Hepatocyte (in vitro differentiated cells): Measurements from ENCODE around the gene ZNF879. TPM values are rescaled to one million over a fixed set of nuclear protein-coding genes. Genes with fewer than 3 reads are reported as not detected.

ENCODE experiments used
- DNase-seq: peaks from one replicate; pipeline ENCODE4 v3.0.0-alpha.2; 2016; ENCODE audit warnings: low spot score
- H2AFZ ChIP-seq: fragments of 200-600 bp; sonication (generic); 2 replicates; pipeline ENCODE4 v1.6.0; 2016; ENCODE audit warnings: antibody characterized with exemption, mild to moderate bottlenecking
- H3K27ac ChIP-seq: fragments of 200-600 bp; sonication (generic); 2 replicates; pipeline ENCODE4 v1.5.1; 2016; ENCODE audit warnings: mild to moderate bottlenecking
- H3K27me3 ChIP-seq: fragments of 200-600 bp; sonication (generic); 2 replicates; pipeline ENCODE4 v1.6.1; 2016
- H3K36me3 ChIP-seq: fragments of 200-600 bp; sonication (generic); replicated peaks from 2 replicates; pipeline ENCODE4 v1.5.1; 2016; ENCODE audit warnings: low read depth; ENCODE audit not compliant: insufficient read depth
- H3K4me1 ChIP-seq: fragments of 200-600 bp; sonication (generic); 2 replicates; pipeline ENCODE4 v1.5.1; 2016; ENCODE audit warnings: mild to moderate bottlenecking, moderate library complexity; ENCODE audit not compliant: insufficient read depth
- H3K4me2 ChIP-seq: fragments of 200-600 bp; sonication (generic); 2 replicates; pipeline ENCODE4 v1.6.0; 2016
- H3K4me3 ChIP-seq: fragments of 200-600 bp; sonication (generic); 2 replicates; pipeline ENCODE4 v1.5.1; 2016; ENCODE audit warnings: mild to moderate bottlenecking
- H3K79me2 ChIP-seq: fragments of 200-600 bp; sonication (generic); 2 replicates; pipeline ENCODE4 v1.6.0; 2017; ENCODE audit warnings: mild to moderate bottlenecking
- H3K9me2 ChIP-seq: fragments of 200-600 bp; sonication (generic); replicated peaks from 2 replicates; pipeline ENCODE4 v1.6.0; 2017; ENCODE audit warnings: mild to moderate bottlenecking; ENCODE audit not compliant: insufficient read depth
- H3K9me3 ChIP-seq: fragments of 200-600 bp; sonication (generic); 2 replicates; pipeline ENCODE4 v1.5.1; 2016; ENCODE audit warnings: low read depth, mild to moderate bottlenecking
- H4K20me1 ChIP-seq: fragments of 200-600 bp; sonication (generic); 2 replicates; pipeline ENCODE4 v1.6.0; 2016; ENCODE audit warnings: mild to moderate bottlenecking; ENCODE audit not compliant: insufficient read depth, poor library complexity, severe bottlenecking
- EZH2 ChIP-seq: fragments of 200-600 bp; sonication (generic); IDR thresholded peaks from 2 replicates; pipeline ENCODE4 v1.6.1; 2016; ENCODE audit warnings: antibody characterized with exemption, mild to moderate bottlenecking, borderline replicate concordance
- EZH2phosphoT487 ChIP-seq: fragments of 200-600 bp; sonication (generic); IDR thresholded peaks from one replicate; pipeline ENCODE4 v1.6.1; 2018; ENCODE audit warnings: antibody characterized with exemption, mild to moderate bottlenecking, low read depth, moderate library complexity; ENCODE audit not compliant: unreplicated experiment, severe bottlenecking
- WGBS: methylation state at CpG from one replicate; pipeline ENCODE4 v1.1.6; 2016; ENCODE audit warnings: low lambda C conversion rate; ENCODE audit errors: missing lambda C conversion rate; 5-methylcytosine and 5-hydroxymethylcytosine counted together
- polyA plus RNA-seq: library from polyadenylated mRNA; unstranded; fragments of >200 nt; fragmentation: Nextera tagmentation; extraction: Ambion mirVana; gene quantifications from 2 replicates; pipeline ENCODE4 v1.2.1, GENCODE V29; 2016
- total RNA-seq: library from RNA; depleted of rRNA; stranded (reverse); fragments of >200 nt; gene quantifications from 2 replicates; pipeline ENCODE4 v1.2.3, GENCODE V29; 2014
- TF ChIP-seq, protein P1 (sequence below): fragments of 200-600 bp; sonication (generic); IDR thresholded peaks from 2 replicates; pipeline ENCODE4 v1.5.1; 2016; ENCODE audit warnings: antibody characterized with exemption, mild to moderate bottlenecking; ENCODE audit not compliant: poor library complexity

ZNF879 gene
- total and polyA plus RNA-seq, 2 experiments from 2014 or later: 3.6 to 4.0 TPM

DNA sequence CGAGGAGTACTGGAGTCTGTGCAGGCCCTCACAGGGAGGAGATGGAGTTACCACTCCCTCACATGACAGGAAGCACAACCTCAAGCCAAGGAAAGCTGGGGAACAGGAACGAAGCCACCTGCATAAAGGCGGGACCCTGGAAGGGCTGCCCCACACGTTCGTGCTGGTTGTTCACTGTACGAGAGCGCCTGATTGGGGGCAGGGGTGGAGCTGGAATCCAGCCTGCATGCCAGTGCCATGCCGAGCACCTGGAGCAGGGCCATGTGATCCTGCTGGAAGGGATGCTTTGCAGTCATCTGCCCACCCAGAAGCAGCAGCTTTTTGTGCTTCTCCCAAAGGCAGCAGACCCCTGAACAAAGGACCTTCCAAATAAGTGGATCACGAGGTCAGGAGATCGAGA lies 39.9 kb upstream of the ZNF879 start:
- no peaks in the 10 kb centered on the region for H3K9me3 ChIP-seq
- H3K79me2 ChIP-seq: no peaks in the 10 kb centered on the region
- H2AFZ ChIP-seq: no peak overlapping the region
- no peak for DNase-seq
- H3K27me3 ChIP-seq: no peaks in the 10 kb centered on the region
- TF ChIP-seq, protein P1, sequence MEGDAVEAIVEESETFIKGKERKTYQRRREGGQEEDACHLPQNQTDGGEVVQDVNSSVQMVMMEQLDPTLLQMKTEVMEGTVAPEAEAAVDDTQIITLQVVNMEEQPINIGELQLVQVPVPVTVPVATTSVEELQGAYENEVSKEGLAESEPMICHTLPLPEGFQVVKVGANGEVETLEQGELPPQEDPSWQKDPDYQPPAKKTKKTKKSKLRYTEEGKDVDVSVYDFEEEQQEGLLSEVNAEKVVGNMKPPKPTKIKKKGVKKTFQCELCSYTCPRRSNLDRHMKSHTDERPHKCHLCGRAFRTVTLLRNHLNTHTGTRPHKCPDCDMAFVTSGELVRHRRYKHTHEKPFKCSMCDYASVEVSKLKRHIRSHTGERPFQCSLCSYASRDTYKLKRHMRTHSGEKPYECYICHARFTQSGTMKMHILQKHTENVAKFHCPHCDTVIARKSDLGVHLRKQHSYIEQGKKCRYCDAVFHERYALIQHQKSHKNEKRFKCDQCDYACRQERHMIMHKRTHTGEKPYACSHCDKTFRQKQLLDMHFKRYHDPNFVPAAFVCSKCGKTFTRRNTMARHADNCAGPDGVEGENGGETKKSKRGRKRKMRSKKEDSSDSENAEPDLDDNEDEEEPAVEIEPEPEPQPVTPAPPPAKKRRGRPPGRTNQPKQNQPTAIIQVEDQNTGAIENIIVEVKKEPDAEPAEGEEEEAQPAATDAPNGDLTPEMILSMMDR: no peak
- TF ChIP-seq EZH2: no peak
- no peak for TF ChIP-seq EZH2phosphoT487
- H3K4me2 ChIP-seq: no peak overlapping the region
- no peaks in the 10 kb centered on the region for H4K20me1 ChIP-seq
- no peaks in the 10 kb centered on the region for H3K4me1 ChIP-seq
- no peaks in the 10 kb centered on the region for H3K9me2 ChIP-seq
- no peaks in the 10 kb centered on the region for H3K36me3 ChIP-seq
- 79% methylated on average over 10 of the region's 10 CpGs for WGBS
- H3K27ac ChIP-seq: no peak overlapping the region
- no peak overlapping the region for H3K4me3 ChIP-seq

DNA sequence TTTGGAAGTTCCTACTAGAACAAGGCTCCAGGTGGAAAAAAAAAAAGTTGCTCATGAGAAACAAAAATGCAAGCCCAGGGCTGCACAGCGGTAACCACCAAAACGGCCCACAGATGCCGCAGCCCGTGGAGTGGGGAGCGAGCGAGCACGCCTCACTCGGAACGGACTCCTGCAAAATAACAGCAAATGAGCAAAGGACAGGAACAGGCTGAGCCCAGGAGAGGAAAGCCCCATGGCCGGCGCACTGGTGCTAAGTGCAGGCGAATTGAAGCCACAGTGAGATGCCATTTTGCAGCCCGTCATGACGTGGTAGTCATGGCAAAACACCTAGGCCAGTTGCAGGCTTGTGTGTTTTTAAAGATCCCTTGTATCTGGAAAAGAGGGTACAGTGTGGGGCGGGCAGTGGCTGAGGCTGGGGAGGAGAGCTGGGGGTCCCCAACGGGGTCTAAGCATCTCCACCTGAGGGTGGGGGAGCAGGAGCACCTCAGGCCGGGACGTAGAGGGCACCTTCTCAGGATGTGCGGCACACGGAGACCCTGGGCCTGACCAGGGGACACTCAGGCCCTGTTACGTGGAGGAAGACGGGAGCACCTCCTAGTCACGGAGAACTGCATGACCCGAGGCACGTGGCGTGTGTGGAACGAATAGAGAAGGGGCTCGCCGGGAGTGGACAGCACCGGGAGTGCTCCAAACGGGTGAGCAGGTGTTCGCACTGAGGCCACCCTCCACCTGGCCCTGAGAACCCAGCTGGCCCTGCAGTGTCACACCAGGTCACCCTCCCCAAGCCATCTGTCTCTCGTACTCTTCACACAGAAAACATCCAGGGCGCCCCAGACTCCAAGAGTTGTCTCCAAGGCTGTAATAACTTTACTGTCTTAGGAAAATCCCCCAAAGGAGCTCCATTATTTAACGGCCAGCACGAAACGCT lies 39.2 kb upstream of the ZNF879 start:
- no peaks in the 10 kb centered on the region for H3K4me1 ChIP-seq
- WGBS: 90% methylated on average over 30 of the region's 37 CpGs
- no peaks in the 10 kb centered on the region for H3K9me2 ChIP-seq
- no peak overlapping the region for H3K27ac ChIP-seq
- H4K20me1 ChIP-seq: no peaks in the 10 kb centered on the region
- H3K79me2 ChIP-seq: no peaks in the 10 kb centered on the region
- no peak overlapping the region for H2AFZ ChIP-seq
- no peaks in the 10 kb centered on the region for H3K9me3 ChIP-seq
- H3K27me3 ChIP-seq: no peaks in the 10 kb centered on the region
- H3K4me3 ChIP-seq: no peak overlapping the region
- no peak for DNase-seq
- TF ChIP-seq EZH2phosphoT487: no peak
- TF ChIP-seq, protein P1: no peak
- no peak for TF ChIP-seq EZH2
- no peaks in the 10 kb centered on the region for H3K36me3 ChIP-seq
- H3K4me2 ChIP-seq: no peak overlapping the region

DNA sequence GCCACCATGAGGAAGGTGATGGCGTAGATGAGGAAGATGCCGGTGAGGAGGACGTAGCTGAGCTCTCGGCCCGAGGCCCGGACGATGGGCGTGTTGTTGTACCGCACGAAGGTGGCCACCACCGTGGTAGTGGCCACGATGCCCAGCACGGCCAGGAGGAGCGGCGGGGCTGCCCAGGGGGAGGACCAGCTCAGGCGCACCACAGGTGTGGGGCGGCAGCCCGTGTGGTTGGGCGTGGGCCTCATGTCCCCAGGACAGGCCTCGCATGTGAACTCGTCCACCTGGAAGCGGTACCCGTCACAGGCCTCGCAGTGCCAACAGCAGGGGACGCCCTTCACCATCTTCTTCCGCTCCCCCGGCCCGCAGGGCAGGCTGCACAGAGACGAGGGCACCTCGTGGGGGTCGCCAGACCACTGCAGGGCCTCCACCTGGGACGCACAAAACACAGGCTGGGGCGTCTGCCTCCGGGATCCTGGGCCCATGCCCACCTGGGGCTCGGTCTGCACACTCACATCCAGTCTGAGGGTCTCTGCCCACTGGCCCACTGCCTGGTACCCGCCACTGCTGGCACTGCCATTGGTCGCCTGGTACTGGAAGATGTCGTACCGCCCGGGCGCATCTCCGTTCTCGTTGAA lies 37.2 kb upstream of the ZNF879 start:
- H3K27ac ChIP-seq: no peak overlapping the region
- no peak overlapping the region for H3K4me2 ChIP-seq
- H3K9me3 ChIP-seq: no peaks in the 10 kb centered on the region
- no peaks in the 10 kb centered on the region for H4K20me1 ChIP-seq
- no peaks in the 10 kb centered on the region for H3K4me1 ChIP-seq
- H2AFZ ChIP-seq: no peak overlapping the region
- no peaks in the 10 kb centered on the region for H3K79me2 ChIP-seq
- H3K4me3 ChIP-seq: no peak overlapping the region
- no peaks in the 10 kb centered on the region for H3K9me2 ChIP-seq
- H3K27me3 ChIP-seq: no peaks in the 10 kb centered on the region
- TF ChIP-seq EZH2phosphoT487 (no peak), EZH2 (no peak)
- TF ChIP-seq, protein P1: no peak
- 96% methylated on average over 35 of the region's 43 CpGs for WGBS
- no peaks in the 10 kb centered on the region for H3K36me3 ChIP-seq
- DNase-seq: no peak
